Ishikawa (cell line): Measurements from ENCODE around the gene SNORC.

Experiments used
- CEBPB ChIP-seq: IDR thresholded peaks from 2 replicates; pipeline ENCODE4 v1.6.1; 2012
- CREB1 ChIP-seq: IDR thresholded peaks from 2 replicates; pipeline ENCODE4 v1.6.1; 2012; ENCODE audit warnings: low read depth
- EGR1 ChIP-seq: IDR thresholded peaks from 2 replicates; pipeline ENCODE4 v1.6.1; 2012
- EP300 ChIP-seq: IDR thresholded peaks from 2 replicates; pipeline ENCODE4 v1.6.1; 2012; ENCODE audit warnings: borderline replicate concordance
- FOXM1 ChIP-seq: IDR thresholded peaks from 2 replicates; pipeline ENCODE4 v1.6.1; 2012; ENCODE audit warnings: low read depth, borderline replicate concordance
- MAX ChIP-seq: IDR thresholded peaks from 2 replicates; pipeline ENCODE4 v1.6.1; 2012
- NFIC ChIP-seq: IDR thresholded peaks from 2 replicates; pipeline ENCODE4 v1.6.1; 2012
- RAD21 ChIP-seq: IDR thresholded peaks from 2 replicates; pipeline ENCODE4 v1.6.1; 2012; ENCODE audit warnings: low read depth
- REST ChIP-seq: IDR thresholded peaks from 2 replicates; pipeline ENCODE4 v1.6.1; 2012; ENCODE audit warnings: low read depth, mild to moderate bottlenecking
- TAF1 ChIP-seq: IDR thresholded peaks from 2 replicates; pipeline ENCODE4 v1.6.1; 2012; ENCODE audit warnings: low read depth, mild to moderate bottlenecking
- TCF12 ChIP-seq: IDR thresholded peaks from 2 replicates; pipeline ENCODE4 v1.6.1; 2012; ENCODE audit warnings: low read depth
- TEAD4 ChIP-seq: IDR thresholded peaks from 2 replicates; pipeline ENCODE4 v1.6.1; 2012
- YY1 ChIP-seq: IDR thresholded peaks from 2 replicates; pipeline ENCODE4 v1.6.1; 2012; ENCODE audit warnings: low read depth
- ZBTB7A ChIP-seq: IDR thresholded peaks from 2 replicates; pipeline ENCODE4 v1.6.1; 2012; ENCODE audit warnings: low read depth
- TF ChIP-seq, protein P1 (sequence below): IDR thresholded peaks from 2 replicates; pipeline ENCODE4 v1.6.1; 2012

SNORC gene

GRCh38 chr2:232854082-232854481 is 16.0 kb upstream of the SNORC start:
- TF ChIP-seq, protein P1, sequence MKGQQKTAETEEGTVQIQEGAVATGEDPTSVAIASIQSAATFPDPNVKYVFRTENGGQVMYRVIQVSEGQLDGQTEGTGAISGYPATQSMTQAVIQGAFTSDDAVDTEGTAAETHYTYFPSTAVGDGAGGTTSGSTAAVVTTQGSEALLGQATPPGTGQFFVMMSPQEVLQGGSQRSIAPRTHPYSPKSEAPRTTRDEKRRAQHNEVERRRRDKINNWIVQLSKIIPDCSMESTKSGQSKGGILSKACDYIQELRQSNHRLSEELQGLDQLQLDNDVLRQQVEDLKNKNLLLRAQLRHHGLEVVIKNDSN: no peak
- TF ChIP-seq TAF1 (no peak), YY1 (no peak), TCF12 (peak; percentile 65; the same call in 1 of the 2 replicates), ZBTB7A (no peak), CREB1 (no peak), TEAD4 (peak; percentile 68), NFIC (peak; percentile 85), RAD21 (no peak), EGR1 (peak; percentile 99), REST (no peak), CEBPB (no peak), EP300 (peak; percentile 66; the same call in 1 of the 2 replicates), FOXM1 (no peak), MAX (no peak)

DNA sequence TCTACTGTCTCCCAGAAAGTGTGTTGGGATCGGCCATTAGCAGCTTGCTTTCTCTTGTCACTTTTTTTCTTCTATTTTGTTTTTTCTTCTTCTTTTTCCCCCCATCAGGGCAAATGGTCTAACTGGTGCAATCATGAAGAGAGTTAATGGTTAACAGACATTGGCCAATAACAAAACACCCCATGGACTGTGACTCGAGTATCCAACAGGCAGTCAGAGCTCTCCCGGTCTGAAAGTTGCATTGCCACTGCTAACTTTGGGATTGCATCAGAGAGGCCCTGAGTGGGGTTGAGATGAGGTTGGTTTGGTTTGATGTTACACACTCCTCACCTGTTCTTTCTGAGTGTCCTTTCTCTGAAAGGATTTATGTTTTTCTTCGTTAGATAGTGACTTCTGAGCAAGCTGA is 12.9 kb upstream of the SNORC start:
- TF ChIP-seq TAF1: no peak
- TF ChIP-seq, protein P1: no peak
- no peak for TF ChIP-seq RAD21
- TF ChIP-seq CEBPB: 0 out of 2 replicates have a peak, but pooled peaks have one; percentile 5

DNA sequence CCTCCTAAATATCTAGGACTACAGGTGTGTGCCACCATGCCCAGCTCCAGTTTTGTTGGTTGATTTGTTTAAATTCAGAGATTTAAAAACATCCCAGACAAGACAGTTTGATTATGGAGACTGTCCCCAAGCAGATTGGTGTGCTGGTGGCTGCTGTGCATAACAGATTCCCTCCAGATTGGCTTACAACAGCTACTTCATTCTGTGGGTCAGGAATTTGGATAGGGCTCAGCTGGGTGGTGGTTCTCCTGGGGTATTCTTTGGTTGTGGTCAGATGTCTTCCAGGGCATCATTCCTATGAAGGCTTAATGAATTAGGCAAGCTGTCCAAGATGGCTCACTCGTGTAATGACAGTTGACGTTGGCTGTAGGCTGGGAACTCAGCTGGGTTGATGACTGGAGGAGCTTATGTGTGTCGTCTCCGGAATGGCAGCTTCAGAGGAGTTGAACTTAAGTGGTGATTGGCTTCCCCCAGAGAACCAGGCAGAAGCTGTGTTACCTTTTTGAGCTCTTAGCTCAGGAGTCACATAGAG is 10.6 kb upstream of the SNORC start:
- TF ChIP-seq FOXM1 (no peak), TEAD4 (no peak), CREB1 (no peak), CEBPB (no peak), EGR1 (no peak), YY1 (no peak), ZBTB7A (no peak), EP300 (no peak), REST (no peak), TAF1 (no peak), NFIC (no peak), MAX (no peak), TCF12 (no peak), RAD21 (no peak)
- TF ChIP-seq, protein P1: no peak

GRCh38 chr2:232860593-232861241 is 9.3 kb upstream of the SNORC start:
- TF ChIP-seq EP300: no peak
- no peak for TF ChIP-seq TCF12
- TF ChIP-seq TEAD4: no peak
- TF ChIP-seq REST: no peak
- TF ChIP-seq TAF1: no peak
